A549 (cell line): Measurements from ENCODE around the gene EIF4G3. TPM values are rescaled to one million over a fixed set of nuclear protein-coding genes. Genes with fewer than 3 reads are reported as not detected.
"Not testable (repeated sequence)": the region's sequence is repeated elsewhere in the genome, so short reads cannot be mapped to it uniquely, and the experiment has no call there.

ENCODE experiments used
- ATAC-seq, 2 experiments: fragments of 200-7000 bp in 1 of 2; fragments of >200 bp in 1 of 2; cut with Nextera tagmentation in 1 of 2; cut with Tn5 transposase in 1 of 2; 3 replicates each; pipeline versions ENCODE4 v1.8.0 to v1.9.1; 2018 to 2020; ENCODE audit warnings: mild to moderate bottlenecking in 1 of 2, moderate library complexity in 1 of 2
- CTCF ChIA-PET: fragments of 300-600 bp; sonication (Branson Sonifier 250); formaldehyde crosslinking; extraction: SDS; loops from one replicate; lab custom pipeline; 2021; ENCODE audit warnings: antibody characterized with exemption, inconsistent platforms; lab: Yijun Ruan, JAX
- POLR2A ChIA-PET: fragments of 350-600 bp; formaldehyde crosslinking; extraction: SDS; loops from one replicate; lab custom pipeline; 2021; ENCODE audit warnings: antibody characterized with exemption, inconsistent platforms; lab: Yijun Ruan, JAX
- DNase-seq, 2 experiments: peaks; one replicate each; pipeline versions ENCODE4 v3.0.0 to v3.0.0-alpha.2; 2011 to 2016; ENCODE audit warnings: low read depth in 1 of 2, low spot score in 1 of 2
- FAIRE-seq: peaks from 2 replicates; lab custom pipeline; 2011; peaks lifted over from hg19 to GRCh38; lab: Jason Lieb, UNC
- H3K27ac ChIP-seq, 2 experiments: fragments of >200 bp; sonication (Bioruptor Twin); formaldehyde crosslinking; 3 replicates each; pipeline ENCODE4 v1.5.1; 2016 to 2017
- H3K4me1 ChIP-seq: fragments of >200 bp; sonication (Bioruptor Twin); formaldehyde crosslinking; 3 replicates; pipeline ENCODE4 v1.6.1; 2016
- H3K4me2 ChIP-seq: fragments of >200 bp; sonication (Bioruptor Twin); formaldehyde crosslinking; 3 replicates; pipeline ENCODE4 v1.6.1; 2016
- H3K4me3 ChIP-seq: fragments of >200 bp; sonication (Bioruptor Twin); formaldehyde crosslinking; 3 replicates; pipeline ENCODE4 v1.5.1; 2016
- H3K9me3 ChIP-seq: fragments of >200 bp; sonication (Bioruptor Twin); formaldehyde crosslinking; 3 replicates; pipeline ENCODE4 v1.6.1; 2016
- BHLHE40 ChIP-seq: IDR thresholded peaks from 2 replicates; pipeline ENCODE4 v1.6.1; 2012; ENCODE audit warnings: low read depth, low read length, inconsistent platforms
- CBX2 ChIP-seq: fragments of 200-600 bp; sonication (generic); IDR thresholded peaks from 2 replicates; pipeline ENCODE4 v1.6.1; 2016; ENCODE audit warnings: low read depth, mild to moderate bottlenecking, borderline replicate concordance
- CHD2 ChIP-seq: fragments of 150-350 bp; IDR thresholded peaks from 2 replicates; pipeline ENCODE4 v1.6.1; 2014; ENCODE audit warnings: low read length; ENCODE audit not compliant: partially characterized antibody
- EHMT2 ChIP-seq: fragments of 200-600 bp; sonication (generic); IDR thresholded peaks from 2 replicates; pipeline ENCODE4 v1.6.1; 2016; ENCODE audit warnings: antibody characterized with exemption, low read depth, mild to moderate bottlenecking, moderate library complexity
- ELK1 ChIP-seq: fragments of 150-350 bp; IDR thresholded peaks from 2 replicates; pipeline ENCODE4 v1.6.1; 2014; ENCODE audit warnings: low read depth, mild to moderate bottlenecking, low read length
- FOSL2 ChIP-seq, 2 experiments: fragments of 450-650 bp in 1 of 2; fragments of >200 bp in 1 of 2; sonication (Bioruptor Twin) in 1 of 2; formaldehyde crosslinking; IDR thresholded peaks; 2 replicates each; pipeline versions ENCODE4 v1.5.0 to v1.6.1; 2016 to 2020; ENCODE audit warnings: mild to moderate bottlenecking in 1 of 2, moderate library complexity in 1 of 2
- HES2 ChIP-seq: fragments of >200 bp; sonication (Bioruptor Twin); formaldehyde crosslinking; IDR thresholded peaks from 2 replicates; pipeline ENCODE4 v1.6.1; 2016
- HEYL ChIP-seq: fragments of 250-450 bp; sonication (Bioruptor Pico); IDR thresholded peaks from 2 replicates; pipeline ENCODE4 v1.8.0; 2021; ENCODE audit warnings: mild to moderate bottlenecking, moderate library complexity
- HOXB13 ChIP-seq: fragments of 250-450 bp; sonication (Bioruptor Pico); IDR thresholded peaks from 2 replicates; pipeline ENCODE4 v1.5.0; 2020; ENCODE audit warnings: low read depth, mild to moderate bottlenecking, moderate library complexity
- JUN ChIP-seq, 2 experiments: fragments of >200 bp; sonication (Bioruptor Twin); formaldehyde crosslinking; IDR thresholded peaks; 2 replicates in 1 of 2; 3 replicates in 1 of 2; pipeline ENCODE4 v1.6.1; 2016 to 2017
- JUNB ChIP-seq: fragments of >200 bp; sonication (Bioruptor Twin); formaldehyde crosslinking; IDR thresholded peaks from 2 replicates; pipeline ENCODE4 v1.6.1; 2016
- KDM5A ChIP-seq: fragments of 200-600 bp; sonication (generic); IDR thresholded peaks from 2 replicates; pipeline ENCODE4 v1.6.1; 2016; ENCODE audit warnings: antibody characterized with exemption, mild to moderate bottlenecking
- MAFK ChIP-seq: fragments of 450-650 bp; IDR thresholded peaks from 2 replicates; pipeline ENCODE4 v1.6.1; 2014; ENCODE audit not compliant: partially characterized antibody
- MAX ChIP-seq: IDR thresholded peaks from 2 replicates; pipeline ENCODE4 v1.6.1; 2012
- MAZ ChIP-seq: fragments of 150-350 bp; IDR thresholded peaks from 2 replicates; pipeline ENCODE4 v1.6.1; 2014; ENCODE audit warnings: antibody characterized with exemption, low read depth, low read length, borderline replicate concordance
- MYC ChIP-seq: IDR thresholded peaks from 2 replicates; pipeline ENCODE4 v1.6.1; 2012; ENCODE audit warnings: mild to moderate bottlenecking, inconsistent platforms, low read length, improper control_type of control experiment, borderline replicate concordance
- NR3C1 ChIP-seq: fragments of >200 bp; sonication (Bioruptor Twin); formaldehyde crosslinking; IDR thresholded peaks from 3 replicates; pipeline ENCODE4 v1.6.1; 2017
- PHF8 ChIP-seq: fragments of 200-600 bp; sonication (generic); IDR thresholded peaks from 2 replicates; pipeline ENCODE4 v1.6.1; 2016; ENCODE audit warnings: low read depth, mild to moderate bottlenecking, antibody characterized with exemption, moderate library complexity, borderline replicate concordance
- REST ChIP-seq: fragments of 200-600 bp; sonication (generic); IDR thresholded peaks from 2 replicates; pipeline ENCODE4 v1.6.1; 2016; ENCODE audit warnings: antibody characterized with exemption, mild to moderate bottlenecking, moderate library complexity
- RFX5 ChIP-seq: fragments of 450-650 bp; IDR thresholded peaks from 2 replicates; pipeline ENCODE4 v1.7.1; 2014; ENCODE audit warnings: antibody characterized with exemption, mild to moderate bottlenecking, moderate library complexity
- SREBF2 ChIP-seq: fragments of 450-650 bp; IDR thresholded peaks from 2 replicates; pipeline ENCODE4 v1.6.1; 2014; ENCODE audit warnings: mild to moderate bottlenecking, moderate library complexity
- ZC3H11A ChIP-seq: fragments of 450-650 bp; IDR thresholded peaks from 2 replicates; pipeline ENCODE4 v1.6.1; 2014; ENCODE audit warnings: antibody characterized with exemption, mild to moderate bottlenecking
- ZFP36 ChIP-seq: fragments of 450-650 bp; IDR thresholded peaks from 2 replicates; pipeline ENCODE4 v1.6.1; 2014; ENCODE audit warnings: borderline replicate concordance; ENCODE audit not compliant: partially characterized antibody
- ZSCAN20 ChIP-seq: fragments of 250-450 bp; sonication (Bioruptor Pico); IDR thresholded peaks from 2 replicates; pipeline ENCODE4 v1.8.0; 2022; ENCODE audit warnings: mild to moderate bottlenecking, moderate library complexity
- WGBS: methylation state at CpG from one replicate; pipeline ENCODE4 v1.1.6; 2017; ENCODE audit errors: missing lambda C conversion rate; 5-methylcytosine and 5-hydroxymethylcytosine counted together
- polyA plus RNA-seq, 4 experiments: library from polyadenylated mRNA; depleted of rRNA in 3 of 4; stranded (reverse); fragments of >200 nt; fragmentation: RNase III in 1 of 4; extraction: RNeasy Plus Mini Kit Qiagen cat#74134 plus additional on column Dnase treatment in 1 of 4; gene quantifications; 2 replicates in 3 of 4; 3 replicates in 1 of 4; pipeline ENCODE4 v1.2.3, GENCODE V29; 2011 to 2017

EIF4G3 gene
- polyA plus RNA-seq, 2 of the 4 experiments (the other 2 are of a cell fraction): 25.0 to 51.3 TPM

GRCh38 chr1:21174230-21174629 is 2.5 kb downstream of the EIF4G3 start:
- peak overlapping the region; percentile 93 to 99; a peak in 5 of 6 replicates for H3K27ac ChIP-seq
- H3K4me1 ChIP-seq: peaks cover 23% of the 10 kb centered on the region
- ChIA-PET POLR2A (interaction anchor here (0.7 kb wide), 1 partner anchor 388 kb away, joined by 3 read pairs; no protein-coding TSS in a partner anchor), CTCF (interaction anchor here (0.8 to 1.4 kb wide), 3 partner anchors 21 to 478 kb away, joined by 3 read pairs; no protein-coding TSS in a partner anchor)
- TF ChIP-seq ZSCAN20 (CRISPR knock-in tag) (no peak), ZC3H11A (no peak), MAFK (no peak), RFX5 (no peak), MAZ (no peak), NR3C1 (no peak), CHD2 (no peak), CBX2 (no peak), HOXB13 (CRISPR knock-in tag) (no peak)
- FAIRE-seq (no peak), ATAC-seq (no peak), DNase-seq (no peak)
- H3K4me2 ChIP-seq: peak overlapping the region; percentile 83
- WGBS: 56% methylated on average over 2 of the region's 2 CpGs
- peak overlapping the region; percentile 94 for H3K4me3 ChIP-seq
- H3K9me3 ChIP-seq: no peaks in the 10 kb centered on the region

GRCh38 chr1:21173096-21173495 is 3.6 kb downstream of the EIF4G3 start:
- DNase-seq, ATAC-seq, H3K4me2 ChIP-seq, H3K4me3 ChIP-seq, FAIRE-seq, H3K27ac ChIP-seq, H3K9me3 ChIP-seq, POLR2A ChIA-PET: not testable (repeated sequence)
- H3K4me1 ChIP-seq: peaks cover 23% of the 10 kb centered on the region
- CTCF ChIA-PET: interaction anchor here (1.2 to 1.4 kb wide), 2 partner anchors 22 to 33 kb away, joined by 3 read pairs; no protein-coding TSS in a partner anchor
- WGBS: 95% methylated on average over 8 of the region's 12 CpGs

GRCh38 chr1:21170837-21171236 is 5.9 kb downstream of the EIF4G3 start:
- DNase-seq, FAIRE-seq, H3K4me3 ChIP-seq, ATAC-seq, CTCF ChIA-PET, H3K27ac ChIP-seq, H3K9me3 ChIP-seq, H3K4me2 ChIP-seq, POLR2A ChIA-PET: not testable (repeated sequence)
- WGBS: 91% methylated on average over 4 of the region's 4 CpGs
- H3K4me1 ChIP-seq: peaks cover 19% of the 10 kb centered on the region

GRCh38 chr1:21168444-21168843 is 8.3 kb downstream of the EIF4G3 start:
- no peak overlapping the region for H3K4me2 ChIP-seq
- CTCF ChIA-PET: interaction anchor here (0.6 to 1.7 kb wide), 3 partner anchors 27 to 186 kb away, joined by 3 to 4 read pairs (median 3); no protein-coding TSS in a partner anchor
- H3K4me3 ChIP-seq: no peak overlapping the region
- POLR2A ChIA-PET: no interaction called here
- 97% methylated on average over 2 of the region's 2 CpGs for WGBS
- ATAC-seq: no peak
- H3K9me3 ChIP-seq: no peaks in the 10 kb centered on the region
- H3K27ac ChIP-seq: no peak overlapping the region
- H3K4me1 ChIP-seq: peaks cover 14% of the 10 kb centered on the region
- DNase-seq: no peak
- TF ChIP-seq MYC (no peak), JUNB (no peak), REST (no peak), BHLHE40 (no peak), PHF8 (no peak), EHMT2 (no peak), ELK1 (no peak), MAX (no peak), SREBF2 (no peak), ZFP36 (no peak), KDM5A (no peak), HES2 (no peak), HEYL (CRISPR knock-in tag) (no peak), MAZ (no peak), JUN (IDR thresholded peaks at IDR 0.05) (no peak), FOSL2 (IDR thresholded peaks at IDR 0.05) (no peak), FOSL2 (CRISPR knock-in tag; IDR thresholded peaks at IDR 0.05) (no peak)
- no peak for FAIRE-seq
